GM20431 (cell line): ENCODE measurements around the gene DZANK1.
"Not testable (repeated sequence)": the region's sequence is repeated elsewhere in the genome, so short reads cannot be mapped to it uniquely, and the experiment has no call there.

Experiments used
- in situ Hi-C: fragments of 300-500 bp; cut with MseI, MboI; formaldehyde crosslinking; loops from one replicate; pipeline ENCODE4 v1.15.0; 2020; ENCODE audit warnings: low sequenced_read_pairs; ENCODE audit not compliant: unreplicated experiment

DZANK1 gene

GRCh38 chr20:18443886-18444285 is 22.9 kb downstream of the DZANK1 start:
- in situ Hi-C loops: no loop called here

DNA sequence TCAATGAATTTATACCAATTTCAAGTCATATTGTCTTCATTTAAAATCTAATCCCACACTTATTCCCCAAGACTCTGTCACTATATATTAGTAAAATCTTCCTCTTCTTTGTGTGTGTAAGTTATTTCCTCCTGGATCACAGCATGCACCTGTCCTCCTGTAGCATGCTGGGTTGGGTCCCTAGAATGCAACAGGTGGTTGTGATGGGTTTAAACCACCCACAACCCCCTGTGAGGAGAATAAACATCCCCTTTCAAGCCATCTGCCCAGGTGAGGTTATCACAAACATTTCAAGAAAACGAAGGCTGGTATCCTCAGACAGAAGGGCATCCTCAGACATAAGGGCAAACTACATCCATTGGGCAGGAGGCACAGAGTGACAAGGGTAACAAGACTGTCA is 26.4 kb downstream of the DZANK1 start:
- in situ Hi-C loops: no loop called here

DNA sequence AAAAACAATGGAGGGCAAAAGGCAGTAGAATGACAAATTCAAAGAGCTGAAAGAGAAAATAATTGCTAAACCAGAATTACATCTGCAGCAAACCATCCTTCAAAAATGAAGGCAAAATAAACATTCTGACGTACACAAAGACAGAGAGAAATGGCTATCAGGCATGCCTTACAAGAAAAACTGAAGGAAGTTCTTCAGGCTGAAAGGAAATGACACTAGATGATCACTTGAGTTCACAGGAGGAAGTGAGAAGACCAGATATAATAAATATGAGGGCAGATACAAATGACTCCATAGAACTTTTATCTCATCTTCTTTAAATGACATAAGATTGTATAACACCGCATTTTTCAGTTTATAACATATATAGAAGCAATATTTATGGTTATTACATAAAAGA is 30.0 kb downstream of the DZANK1 start:
- in situ Hi-C loops: no loop called here

- in situ Hi-C loops: no loop called here
These were observed 35.6 kb downstream of the DZANK1 start for GRCh38 chr20:18431206-18431605.

DNA sequence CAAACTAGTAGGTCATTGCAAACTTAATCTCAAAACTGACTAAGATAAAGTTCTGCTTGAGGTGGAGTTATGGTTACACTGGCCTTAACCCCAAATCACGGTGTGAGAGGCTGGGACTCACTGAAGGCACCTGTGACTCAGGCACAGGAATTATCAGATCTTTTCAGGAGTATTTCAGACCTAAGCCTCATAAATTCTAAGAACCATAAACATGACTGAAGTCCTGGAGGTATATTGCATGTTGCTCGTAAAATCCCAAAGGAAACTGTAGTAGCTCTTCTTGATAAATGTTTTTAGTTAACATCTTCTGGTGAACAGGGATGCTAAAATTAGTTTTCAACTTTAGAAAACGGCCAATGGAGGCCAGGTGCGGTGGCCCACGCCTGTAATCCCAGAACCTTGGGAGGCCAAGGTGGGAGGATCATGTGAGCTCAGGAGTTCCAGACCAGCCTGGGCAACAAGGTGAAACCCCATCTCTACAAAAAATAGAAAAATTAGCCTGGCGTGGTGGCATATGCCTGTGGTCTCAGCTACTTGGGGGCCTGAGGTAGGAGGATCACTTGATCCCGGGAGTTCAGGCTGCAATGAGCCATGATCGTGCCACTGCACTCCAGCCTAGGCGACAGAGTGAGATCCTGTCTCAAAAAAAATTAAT is 36.5 kb downstream of the DZANK1 start:
- in situ Hi-C loops: no loop called here

- in situ Hi-C loops: no loop called here
These were observed 38.2 kb downstream of the DZANK1 start for GRCh38 chr20:18428490-18429173.

GRCh38 chr20:18427214-18427613 is 39.6 kb downstream of the DZANK1 start:
- in situ Hi-C loops: no loop called here

DNA sequence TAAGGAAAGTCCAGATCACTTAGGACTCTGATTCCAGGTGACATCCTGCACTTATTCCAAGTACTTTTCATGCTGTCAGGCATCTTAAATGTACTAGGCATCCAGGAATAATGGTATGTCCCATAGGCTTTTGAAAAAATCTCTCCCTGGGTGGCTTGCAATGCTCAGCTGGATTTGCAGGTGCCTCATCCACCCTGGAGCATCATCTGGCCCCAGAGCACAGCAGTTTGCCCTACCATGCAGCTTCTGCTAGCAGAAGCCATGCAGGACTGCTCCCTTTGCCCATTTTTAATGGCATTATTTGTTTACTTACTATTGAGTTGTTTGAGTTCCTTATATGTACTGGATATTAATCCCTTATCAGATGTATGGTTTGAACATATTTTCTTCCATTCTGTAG is 45.2 kb downstream of the DZANK1 start:
- in situ Hi-C loops: no loop called here

GRCh38 chr20:18416486-18416885 is 50.3 kb downstream of the DZANK1 start:
- in situ Hi-C loops: no loop called here

GRCh38 chr20:18414140-18414539 is 52.7 kb downstream of the DZANK1 start:
- in situ Hi-C loops: no loop called here

DNA sequence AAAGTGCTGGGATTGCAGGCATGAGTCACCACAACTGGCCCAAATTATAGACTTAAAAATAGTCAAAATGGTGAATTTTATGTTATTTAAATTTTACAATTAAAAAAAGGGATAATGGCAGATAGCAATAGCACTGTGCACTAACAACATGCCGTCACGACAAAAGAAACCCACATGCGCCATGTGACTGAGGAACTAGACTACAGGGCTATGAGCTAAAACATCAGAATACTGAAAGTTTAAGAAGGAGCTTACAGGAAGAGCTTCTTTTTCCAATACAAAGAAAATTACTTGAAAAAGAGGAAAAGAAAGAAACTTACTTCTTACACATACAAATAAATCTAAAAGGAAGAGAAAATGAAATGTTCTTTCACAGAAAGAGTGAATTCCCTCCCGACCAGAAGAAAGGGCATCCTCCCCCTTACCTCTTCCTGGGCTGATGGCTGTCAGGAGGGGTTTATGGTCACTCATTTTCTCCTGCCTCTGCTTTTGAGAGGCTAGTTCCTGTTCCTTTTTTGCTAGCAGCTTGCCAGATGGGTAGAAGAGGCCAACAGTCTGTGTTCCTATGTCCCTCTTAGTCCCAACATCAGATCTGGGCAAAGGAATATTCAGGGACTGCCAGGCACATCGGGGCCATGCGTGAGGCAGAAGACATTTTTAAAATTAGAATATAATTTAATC is 54.5 kb downstream of the DZANK1 start:
- in situ Hi-C loops: no loop called here

- in situ Hi-C loops: no loop called here
These were observed 61.0 kb downstream of the DZANK1 start for GRCh38 chr20:18405826-18406225.

DNA sequence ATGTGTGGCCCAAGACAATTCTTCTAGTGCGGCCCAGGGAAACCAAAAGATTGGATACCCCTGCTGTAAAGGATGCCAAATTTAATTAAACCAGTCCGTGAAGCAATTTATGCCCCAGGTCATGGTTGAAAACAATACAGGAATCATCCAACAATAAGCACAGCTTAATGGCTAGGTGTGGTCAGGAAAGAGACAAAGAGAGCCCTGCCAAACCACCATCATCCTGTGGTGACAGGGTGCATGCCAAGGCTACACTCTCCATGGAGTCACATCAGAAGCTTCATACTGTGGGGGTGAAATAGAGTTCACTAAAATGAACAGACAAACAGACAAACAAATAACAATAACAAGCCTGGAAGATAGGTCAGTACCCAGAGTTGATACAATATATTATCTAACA is 62.7 kb downstream of the DZANK1 start:
- in situ Hi-C loops: no loop called here

DNA sequence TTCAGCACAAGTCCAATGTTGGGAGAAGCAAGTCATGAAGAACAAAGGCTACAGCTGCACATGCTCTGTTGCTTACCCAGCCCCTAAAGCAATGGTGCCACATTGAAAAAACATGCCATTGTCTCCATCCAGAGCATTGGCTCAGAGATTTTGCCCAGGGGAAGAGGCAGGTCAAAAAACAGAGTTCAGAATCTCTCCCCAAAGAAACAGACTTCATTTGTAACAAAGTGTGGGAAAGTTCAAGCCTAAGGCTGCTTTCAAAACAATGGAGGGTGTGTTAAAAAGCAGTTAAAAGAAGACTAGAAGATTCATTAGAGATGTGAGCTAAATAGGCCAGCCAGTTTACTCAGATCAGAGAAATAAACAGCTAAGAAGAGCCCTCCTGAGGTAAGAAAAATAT is 63.6 kb downstream of the DZANK1 start:
- in situ Hi-C loops: no loop called here

- in situ Hi-C loops: no loop called here
These were observed 65.5 kb downstream of the DZANK1 start for GRCh38 chr20:18401305-18401704.

DNA sequence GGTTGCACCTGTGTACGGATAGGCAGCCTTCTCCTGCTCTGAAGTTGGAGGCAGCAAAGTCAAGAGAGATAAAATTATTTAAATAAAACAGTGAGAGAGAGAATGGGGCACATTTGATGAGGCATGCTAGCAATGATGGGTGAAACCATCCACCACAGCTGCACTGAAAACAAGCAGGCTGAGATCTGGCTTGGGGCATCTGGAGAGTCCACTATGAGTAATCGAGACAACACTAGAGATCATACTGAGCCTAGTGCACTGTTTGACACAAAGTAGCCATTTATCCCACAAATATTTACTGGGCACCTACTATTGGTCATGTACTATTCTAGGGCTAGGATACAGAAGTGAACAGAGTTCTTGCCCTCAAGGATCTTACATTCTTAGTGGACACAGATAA is 66.4 kb downstream of the DZANK1 start:
- in situ Hi-C loops: no loop called here

- in situ Hi-C loops: not testable (repeated sequence)
These were observed 68.1 kb downstream of the DZANK1 start for GRCh38 chr20:18398713-18399112.

DNA sequence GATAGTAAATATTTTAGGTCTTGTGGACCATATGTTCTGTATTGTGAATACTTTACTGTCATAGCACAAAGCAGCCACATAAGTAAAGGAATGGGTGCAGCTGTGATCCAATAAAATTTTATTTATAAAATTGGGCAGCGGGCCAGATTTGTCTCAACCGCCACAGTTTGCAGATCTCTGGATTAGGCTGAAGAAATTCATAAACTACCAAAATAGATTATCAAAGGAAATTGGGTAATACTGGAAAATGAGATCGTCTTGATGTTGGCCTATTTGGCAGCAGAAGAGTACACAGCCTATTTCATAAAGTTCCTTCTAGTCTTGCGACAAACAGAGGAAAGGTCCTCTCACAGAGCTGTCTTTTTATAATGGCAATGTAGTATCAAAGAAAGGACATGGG is 69.8 kb downstream of the DZANK1 start:
- in situ Hi-C loops: no loop called here

- in situ Hi-C loops: no loop called here
These were observed 71.3 kb downstream of the DZANK1 start for GRCh38 chr20:18395544-18395943.

- in situ Hi-C loops: no loop called here
These were observed 72.5 kb downstream of the DZANK1 start for GRCh38 chr20:18394363-18394762.

GRCh38 chr20:18391686-18392085 is 75.1 kb downstream of the DZANK1 start:
- in situ Hi-C loops: no loop called here
